ENCODE measurements around the gene GUCY1B1.
"Not testable (repeated sequence)": the region's sequence is repeated elsewhere in the genome, so short reads cannot be mapped to it uniquely, and the experiment has no call there.

Gene GUCY1B1

GRCh38 chr4:155761916-155762315 lies 3.1 kb downstream of the GUCY1B1 start:
- no peak for DNase-seq (ENCODE audit: low read depth, low spot score)

GRCh38 chr4:155762334-155762733 lies 3.5 kb downstream of the GUCY1B1 start:
- DNase-seq (ENCODE audit: low read depth, low spot score), result no peak

GRCh38 chr4:155763551-155763950 lies 4.7 kb downstream of the GUCY1B1 start:
- no peak for DNase-seq (ENCODE audit: low read depth, low spot score)

DNA sequence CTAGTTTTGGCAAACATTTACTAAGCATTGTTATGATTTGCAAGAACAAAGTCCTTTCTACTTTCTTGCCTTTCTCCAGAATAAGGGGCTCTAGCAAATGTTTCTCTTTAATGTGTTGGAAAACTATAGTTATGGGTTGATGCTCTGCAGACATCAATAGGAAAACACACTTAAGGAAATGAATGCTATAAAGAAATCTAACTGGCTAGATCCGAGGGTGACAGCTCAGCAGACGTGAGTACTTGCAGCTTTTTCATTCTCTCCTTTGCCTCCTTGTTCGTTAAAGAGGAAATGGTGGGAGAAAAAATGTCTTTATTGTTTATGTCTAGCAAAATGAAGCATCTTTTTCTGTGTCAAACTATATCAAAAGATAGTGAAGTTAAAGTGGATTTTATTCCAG lies 6.3 kb downstream of the GUCY1B1 start:
- no peak for DNase-seq (ENCODE audit: low read depth, low spot score)

DNA sequence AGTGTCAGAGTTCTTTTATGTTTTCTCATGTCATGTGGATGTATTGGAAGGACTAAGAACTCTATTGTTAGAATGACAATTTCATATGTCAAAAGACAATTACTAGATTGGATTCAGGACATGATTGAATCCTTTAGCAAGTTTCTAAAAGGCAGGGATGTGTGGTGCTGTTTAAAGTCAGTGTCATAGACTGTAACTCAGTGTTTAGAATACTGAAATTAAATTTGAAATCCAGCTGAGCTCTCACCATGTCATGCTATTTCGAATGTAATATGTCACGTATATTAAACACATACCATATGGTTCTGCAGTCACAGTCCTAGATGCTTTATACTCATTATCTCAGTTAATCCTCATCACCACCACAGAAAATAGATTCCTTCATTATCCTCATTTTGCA lies 7.8 kb downstream of the GUCY1B1 start:
- DNase-seq (ENCODE audit: low read depth, low spot score), result no peak

- DNase-seq (ENCODE audit: low read depth, low spot score), result no peak
Observed at GRCh38 chr4:155768370-155768769, 9.5 kb downstream of the GUCY1B1 start.

GRCh38 chr4:155769090-155769489 lies 10.3 kb downstream of the GUCY1B1 start:
- DNase-seq (ENCODE audit: low read depth, low spot score), result no peak

GRCh38 chr4:155772459-155773195 lies 13.8 kb downstream of the GUCY1B1 start:
- no peak for DNase-seq (ENCODE audit: low read depth, low spot score)

- DNase-seq (ENCODE audit: low read depth, low spot score), result no peak
Observed at GRCh38 chr4:155773196-155773800, 14.5 kb downstream of the GUCY1B1 start.

DNA sequence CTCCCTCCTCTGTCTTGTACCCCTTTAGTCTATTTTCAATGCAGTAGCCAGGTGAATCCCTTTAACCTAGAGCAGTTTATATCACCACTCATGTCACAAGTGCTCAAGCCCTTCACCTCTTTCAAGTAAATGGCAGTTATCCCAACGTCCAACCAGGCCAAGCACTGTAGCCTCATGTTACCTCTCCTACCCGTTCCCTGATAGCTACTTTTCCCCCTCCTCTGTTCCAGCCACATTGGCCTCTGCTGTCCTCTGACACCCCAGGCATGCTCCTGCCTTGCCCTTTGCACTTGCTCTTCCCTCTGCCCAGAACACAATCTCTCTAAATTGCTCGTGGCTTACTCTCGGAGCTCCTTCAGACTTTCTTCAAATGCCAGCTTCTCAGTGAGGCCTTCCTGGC lies 15.2 kb downstream of the GUCY1B1 start:
- DNase-seq (ENCODE audit: low read depth, low spot score), result no peak

DNA sequence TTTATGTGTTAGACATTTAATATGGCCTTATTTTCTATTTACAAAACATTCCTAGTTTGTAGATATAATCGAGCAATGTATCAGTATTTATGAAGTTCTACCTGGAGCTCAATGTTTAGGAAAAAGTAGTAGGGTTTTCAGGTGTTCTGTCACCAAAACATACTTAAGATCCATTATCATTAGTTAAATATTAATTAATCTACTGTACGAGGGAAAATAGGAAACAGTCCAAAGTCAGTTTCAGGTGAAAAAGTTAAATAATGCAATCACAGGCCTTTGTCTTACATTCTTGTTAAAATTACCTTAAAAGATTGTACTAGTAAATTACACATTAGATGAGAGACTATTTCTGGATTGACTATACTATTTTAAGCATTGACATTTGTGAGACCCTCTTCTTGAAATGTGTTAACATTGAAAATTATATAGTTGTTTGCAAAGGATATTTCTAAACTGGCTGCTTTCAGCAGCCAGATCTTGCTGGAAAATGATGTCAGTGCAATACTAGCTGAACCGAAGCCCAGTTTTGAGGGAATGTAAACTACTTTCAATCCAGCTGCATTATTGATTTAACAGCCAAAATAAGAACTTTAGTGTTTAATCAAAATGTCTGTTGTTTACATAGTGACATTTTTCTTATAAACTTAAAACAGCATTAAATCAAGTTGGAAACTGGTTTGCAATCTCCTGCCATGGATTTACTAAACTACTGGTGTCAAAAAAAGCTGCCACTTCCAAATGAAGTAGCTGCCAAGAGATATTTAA lies 19.3 kb downstream of the GUCY1B1 start:
- no peak for DNase-seq (ENCODE audit: low read depth, low spot score)

- DNase-seq (ENCODE audit: low read depth, low spot score), result no peak
Observed at GRCh38 chr4:155780775-155781174, 22.0 kb downstream of the GUCY1B1 start.

- DNase-seq (ENCODE audit: low read depth, low spot score), result no peak
Observed at GRCh38 chr4:155781249-155781831, 22.5 kb downstream of the GUCY1B1 start.

- no peak for DNase-seq (ENCODE audit: low read depth, low spot score)
Observed at GRCh38 chr4:155784637-155785036, 25.8 kb downstream of the GUCY1B1 start.

DNA sequence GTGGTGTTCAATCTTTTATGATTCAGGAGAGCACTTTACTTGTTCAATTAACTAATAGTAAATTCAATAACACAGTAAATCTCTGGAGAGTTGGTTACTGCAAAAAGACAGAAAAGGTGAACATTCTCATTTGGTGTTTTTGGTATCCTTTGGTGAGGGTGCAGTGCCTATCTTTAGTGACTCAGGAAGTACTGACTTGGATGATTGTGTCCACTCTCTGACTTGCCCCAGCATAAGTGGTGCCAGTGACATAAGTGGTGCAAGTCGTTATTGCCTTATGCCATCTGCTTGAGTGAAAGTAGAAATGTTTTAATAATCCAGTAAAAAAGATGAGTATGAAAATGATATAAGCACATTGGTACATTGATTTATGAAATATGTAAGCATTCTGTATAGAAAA lies 27.0 kb downstream of the GUCY1B1 start:
- DNase-seq (ENCODE audit: low read depth, low spot score), result no peak

DNA sequence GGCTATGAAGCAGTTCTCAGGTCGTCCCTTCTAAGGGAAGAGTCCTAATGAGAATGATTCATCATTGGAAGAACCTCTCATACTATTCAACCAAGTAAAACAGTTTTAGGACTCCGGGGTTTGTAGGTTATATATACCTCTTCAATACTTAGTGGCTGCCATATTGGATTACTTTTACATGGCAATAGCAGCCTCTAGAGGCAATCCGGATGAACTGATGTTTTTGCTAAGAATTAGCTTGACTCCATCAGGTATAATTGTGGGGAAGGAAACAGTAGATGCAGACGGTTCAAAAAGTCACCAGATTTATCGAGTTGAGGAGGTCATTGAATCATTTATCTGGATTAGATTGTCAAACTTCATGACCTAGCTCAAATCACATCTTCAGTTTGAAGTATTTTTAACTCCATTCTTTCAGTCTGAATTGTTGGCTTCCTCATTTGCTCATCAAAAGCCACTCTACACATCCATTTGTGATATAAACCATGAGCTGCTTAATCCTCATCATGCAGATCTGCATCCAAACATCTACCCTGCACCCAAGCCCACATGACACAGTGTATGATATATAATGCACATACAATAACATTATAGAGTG lies 28.4 kb downstream of the GUCY1B1 start:
- no peak for DNase-seq (ENCODE audit: low read depth, low spot score)

DNA sequence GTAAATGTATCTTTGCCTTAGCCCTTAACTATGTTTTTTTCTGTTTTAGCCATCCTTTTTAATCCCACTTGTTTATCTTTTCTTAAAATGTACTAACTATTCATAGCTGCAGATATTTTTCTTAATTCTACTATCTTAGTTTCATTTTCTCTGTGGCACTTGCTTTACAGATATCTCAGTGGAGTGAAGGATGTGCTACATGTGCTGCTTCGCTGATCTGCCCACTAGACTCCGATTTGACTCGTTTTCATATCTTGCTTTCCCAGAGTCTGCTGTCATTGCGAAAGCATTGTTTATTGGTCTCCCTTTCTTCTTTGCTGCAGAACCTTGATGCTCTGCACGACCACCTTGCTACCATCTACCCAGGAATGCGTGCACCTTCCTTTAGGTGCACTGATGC lies 30.6 kb downstream of the GUCY1B1 start:
- no peak for DNase-seq (ENCODE audit: low read depth, low spot score)

GRCh38 chr4:155789982-155790381 lies 31.2 kb downstream of the GUCY1B1 start:
- no peak for DNase-seq (ENCODE audit: low read depth, low spot score)

DNA sequence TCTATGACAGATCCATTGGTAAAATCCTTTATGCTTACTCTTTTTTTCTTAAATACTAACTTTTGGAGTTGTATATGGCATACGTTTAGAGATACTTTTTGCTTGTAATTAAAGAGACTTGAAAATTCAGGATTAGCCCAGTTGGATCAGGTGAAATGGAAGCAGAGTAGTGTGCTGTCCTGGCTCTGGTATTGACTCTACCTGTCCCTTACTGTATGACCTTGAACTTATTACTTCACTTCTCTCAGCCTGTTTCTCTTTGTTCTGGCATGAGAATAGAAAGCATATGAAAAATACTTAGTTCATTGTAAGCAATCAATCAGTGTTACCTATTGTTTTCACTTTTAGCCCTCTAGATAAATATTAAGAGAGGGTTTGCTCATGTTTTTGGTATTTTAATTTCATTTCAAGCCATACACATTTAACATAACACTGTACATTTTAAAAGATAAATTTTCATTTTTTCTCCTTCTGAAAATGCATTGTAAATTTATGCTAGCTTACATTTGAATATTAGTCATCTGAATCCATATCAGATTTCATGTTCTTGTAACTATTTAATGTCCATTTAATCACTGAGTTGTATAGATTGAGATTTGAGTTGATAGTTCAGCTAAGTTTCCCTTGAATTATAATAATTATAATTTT lies 35.9 kb downstream of the GUCY1B1 start:
- DNase-seq (ENCODE audit: low read depth, low spot score), result no peak

GRCh38 chr4:155795991-155796390 lies 37.2 kb downstream of the GUCY1B1 start:
- no peak for DNase-seq (ENCODE audit: low read depth, low spot score)

- not testable (repeated sequence) for DNase-seq (ENCODE audit: low read depth, low spot score)
Observed at GRCh38 chr4:155797581-155797980, 38.8 kb downstream of the GUCY1B1 start.

All from iPS DF 19.7 (cell line).